HepG2 (cell line): ENCODE results near the gene AKT2. TPM values are rescaled to one million over a fixed set of nuclear protein-coding genes. Genes with fewer than 3 reads are reported as not detected.

Experiments
- ATAC-seq: fragments of 200-7000 bp; cut with Tn5 transposase; 3 replicates; pipeline ENCODE4 v1.9.1; 2020; ENCODE audit warnings: mild to moderate bottlenecking, moderate library complexity
- BruUV-seq: library from RNA; stranded (reverse); fragments of 400-500 nt; replicated peaks from 2 replicates; lab custom pipeline; 2021; lab: Mats Ljungman, UMichigan
- CTCF ChIA-PET: fragments of 300-600 bp; formaldehyde crosslinking; extraction: SDS; loops from one replicate; lab custom pipeline; 2021; ENCODE audit warnings: low total read pairs, inconsistent platforms, low intra/inter-chr PET ratio; lab: Yijun Ruan, JAX
- POLR2A ChIA-PET: fragments of 350-600 bp; sonication (Branson Sonifier 250); formaldehyde crosslinking; loops from one replicate; lab custom pipeline; 2020; ENCODE audit warnings: antibody characterized with exemption, inconsistent platforms; lab: Yijun Ruan, JAX
- DNase-seq: peaks from one replicate; pipeline ENCODE4 v3.0.0-alpha.2; 2015; ENCODE audit warnings: low spot score
- FAIRE-seq: peaks from 3 replicates; lab custom pipeline; 2011; peaks lifted over from hg19 to GRCh38; lab: Jason Lieb, UNC
- H2AFZ ChIP-seq: one replicate; pipeline ENCODE4 v1.6.1; 2011; ENCODE audit warnings: low read length, inconsistent platforms
- H3K27ac ChIP-seq: fragments of 300-600 bp; 3 replicates; pipeline ENCODE4 v1.8.0; 2011; ENCODE audit warnings: mixed run types, mild to moderate bottlenecking, mixed read lengths, low read length, inconsistent platforms; ENCODE audit not compliant: insufficient read depth; ENCODE audit errors: extremely low read length
- H3K27me3 ChIP-seq, 2 experiments: fragments of 200-600 bp in 1 of 2; 2 replicates in 1 of 2; 3 replicates in 1 of 2; pipeline versions ENCODE4 v1.6.0 to v1.8.0; 2011; ENCODE audit warnings: low read length in 2 of 2, mild to moderate bottlenecking in 2 of 2, moderate library complexity in 2 of 2, inconsistent platforms in 1 of 2; ENCODE audit not compliant: insufficient read depth in 2 of 2, control insufficient read depth in 1 of 2
- H3K36me3 ChIP-seq, 2 experiments: fragments of 200-600 bp in 1 of 2; replicated peaks in 1 of 2; 2 replicates in 1 of 2; 3 replicates in 1 of 2; pipeline versions ENCODE4 v1.5.1 to v1.8.0; 2011; ENCODE audit warnings: low read length in 2 of 2, inconsistent platforms in 1 of 2; ENCODE audit not compliant: insufficient read depth in 2 of 2, control insufficient read depth in 1 of 2
- H3K4me1 ChIP-seq: 2 replicates; pipeline ENCODE4 v1.5.1; 2012; ENCODE audit warnings: low read length, inconsistent platforms; ENCODE audit not compliant: insufficient read depth
- H3K4me2 ChIP-seq: 2 replicates; pipeline ENCODE4 v1.6.0; 2011; ENCODE audit warnings: low read depth, low read length, inconsistent platforms
- H3K4me3 ChIP-seq, 3 experiments: fragments of 200-600 bp in 1 of 3; sonication (generic), shearing (Covaris generic) in 1 of 3; replicated peaks in 1 of 3; 2 replicates each; pipeline ENCODE4 v1.5.1; 2011 to 2016; ENCODE audit warnings: low read length in 3 of 3, inconsistent platforms in 2 of 3, low read depth in 2 of 3, mild to moderate bottlenecking in 2 of 3, control low read depth in 1 of 3, mixed read lengths in 1 of 3; ENCODE audit not compliant: insufficient read depth in 1 of 3
- H3K79me2 ChIP-seq: one replicate; pipeline ENCODE4 v1.6.1; 2011; ENCODE audit warnings: low read length, inconsistent platforms; ENCODE audit not compliant: insufficient read depth
- H3K9ac ChIP-seq: 2 replicates; pipeline ENCODE4 v1.6.0; 2011; ENCODE audit warnings: mild to moderate bottlenecking, low read depth, low read length, inconsistent platforms; ENCODE audit not compliant: insufficient read depth
- H3K9me3 ChIP-seq: 2 replicates; pipeline ENCODE4 v1.5.1; 2012; ENCODE audit warnings: mild to moderate bottlenecking, low read length
- H4K20me1 ChIP-seq: 2 replicates; pipeline ENCODE4 v1.6.0; 2011; ENCODE audit warnings: inconsistent platforms, mild to moderate bottlenecking, low read length, moderate library complexity; ENCODE audit not compliant: insufficient read depth
- MXD3 ChIP-seq: IDR thresholded peaks from 2 replicates; pipeline ENCODE4 v1.6.1; 2016; ENCODE audit warnings: mild to moderate bottlenecking, missing biosample characterization, missing genetic modification reagents
- MYNN ChIP-seq: sonication (generic); formaldehyde crosslinking; IDR thresholded peaks from 2 replicates; pipeline ENCODE4 v1.4.0; 2020; ENCODE audit warnings: mild to moderate bottlenecking, low read depth, missing genetic modification reagents
- POLR2AphosphoS5 ChIP-seq: IDR thresholded peaks from 2 replicates; pipeline ENCODE4 v1.6.1; 2012; ENCODE audit warnings: low read depth, low read length
- RAD21 ChIP-seq: fragments of 450-650 bp; formaldehyde crosslinking; IDR thresholded peaks from 2 replicates; pipeline ENCODE4 v1.5.0; 2020; ENCODE audit warnings: mild to moderate bottlenecking
- RXRB ChIP-seq: IDR thresholded peaks from 2 replicates; pipeline ENCODE4 v1.6.1; 2016; ENCODE audit warnings: borderline replicate concordance, missing genetic modification reagents, missing compliant biosample characterization
- ZBTB2 ChIP-seq: sonication (generic); formaldehyde crosslinking; IDR thresholded peaks from 2 replicates; pipeline ENCODE4 v1.8.0; 2022; ENCODE audit warnings: low read depth, missing genetic modification reagents
- ZNF30 ChIP-seq: sonication (generic); formaldehyde crosslinking; IDR thresholded peaks from 2 replicates; pipeline ENCODE4 v1.5.0; 2020; ENCODE audit warnings: mild to moderate bottlenecking, missing genetic modification reagents
- ZNF513 ChIP-seq: sonication (generic); formaldehyde crosslinking; conservative IDR thresholded peaks from 2 replicates; pipeline ENCODE4 v1.5.0; 2020; ENCODE audit warnings: missing genetic modification reagents
- ZNF589 ChIP-seq: sonication (generic); formaldehyde crosslinking; conservative IDR thresholded peaks from 2 replicates; pipeline ENCODE4 v1.8.0; 2022; ENCODE audit warnings: mild to moderate bottlenecking, moderate library complexity, missing genetic modification reagents
- WGBS: methylation state at CpG from one replicate; pipeline ENCODE4 v1.1.6; 2017; ENCODE audit warnings: low lambda C conversion rate; 5-methylcytosine and 5-hydroxymethylcytosine counted together
- in situ Hi-C: cut with HindIII; loops from 2 replicates; pipeline ENCODE4 v1.10.0; 2017; ENCODE audit warnings: low pct_unique_long_range_greater_than_20kb; ENCODE audit not compliant: extremely low pct_ligation_motif_present
- intact Hi-C: fragments of 100-400 bp; cut with micrococcal nuclease; formaldehyde crosslinking; loops from one replicate; pipeline ENCODE4 v1.10.0; 2022; ENCODE audit not compliant: unreplicated experiment
- polyA plus RNA-seq, 8 experiments: library from polyadenylated mRNA; depleted of rRNA in 3 of 8; stranded (reverse) in 7 of 8; unstranded in 1 of 8; fragments of >200 nt; fragmentation: Illumina TruSeq in 4 of 8; extraction: Trizol in 4 of 8; gene quantifications; 2 replicates each; pipeline versions ENCODE4 v1.2.1 to v1.2.3, GENCODE V29; 2011 to 2016; ENCODE audit warnings: low read depth in 4 of 8, missing spikeins in 1 of 8, mixed read lengths in 1 of 8; ENCODE audit not compliant: insufficient read depth in 1 of 8
- total RNA-seq, 5 experiments: library from RNA; depleted of rRNA; stranded (reverse); fragments of >200 nt; fragmentation: Illumina TruSeq; extraction: Trizol; gene quantifications; 2 replicates each; pipeline ENCODE4 v1.2.3, GENCODE V29; 2016; ENCODE audit warnings: low read depth in 1 of 5

Gene AKT2
- total and polyA plus RNA-seq, 2 of the 13 experiments (the other 11 are each of a cell fraction or from before 2014, with no cell fraction given) = 82.1 to 173 TPM

- intact Hi-C loops (no loop called here), in situ Hi-C loops (no loop called here)
- DNase-seq (no peak), FAIRE-seq (no peak), ATAC-seq (no peak)
- Histone ChIP-seq H3K4me1 (peaks cover 10% of the 10 kb centered on the region), H3K4me3 (no peak overlapping the region), H3K27me3 (no peaks in the 10 kb centered on the region), H3K36me3 (no peaks in the 10 kb centered on the region), H3K27ac (no peak overlapping the region), H3K9ac (no peak overlapping the region), H4K20me1 (no peaks in the 10 kb centered on the region), H3K4me2 (no peak overlapping the region), H2AFZ (no peak overlapping the region), H3K79me2 (no peaks in the 10 kb centered on the region), H3K9me3 (no peaks in the 10 kb centered on the region)
- TF ChIP-seq POLR2AphosphoS5 (no peak), RAD21 (CRISPR knock-in tag) (no peak), ZNF513 (CRISPR knock-in tag) (no peak), RXRB (CRISPR knock-in tag) (no peak), ZNF589 (no peak), MXD3 (CRISPR knock-in tag) (no peak)
- CTCF ChIA-PET = no interaction called here
- no TSS peak for BruUV-seq
- POLR2A ChIA-PET = no interaction called here
- WGBS = 65% methylated on average over 3 of the region's 3 CpGs
Observed at GRCh38 chr19:40298026-40298425, 12.9 kb upstream of the AKT2 start.

GRCh38 chr19:40294560-40294959, 9.4 kb upstream of the AKT2 start:
- no peaks in the 10 kb centered on the region for H3K27me3 ChIP-seq
- BruUV-seq = no TSS peak
- no peaks in the 10 kb centered on the region for H3K36me3 ChIP-seq
- no peak for FAIRE-seq
- intact Hi-C loops = no loop called here
- TF ChIP-seq ZNF30 (CRISPR knock-in tag) (no peak), ZBTB2 (no peak), MYNN (CRISPR knock-in tag) (no peak)
- no peaks in the 10 kb centered on the region for H3K79me2 ChIP-seq
- in situ Hi-C loops = no loop called here
- DNase-seq = no peak
- no peak overlapping the region for H3K9ac ChIP-seq
- CTCF ChIA-PET = no interaction called here
- no peak for ATAC-seq
- no peaks in the 10 kb centered on the region for H4K20me1 ChIP-seq
- 23% methylated on average over 2 of the region's 6 CpGs for WGBS
- no peak overlapping the region for H2AFZ ChIP-seq
- peaks cover 20% of the 10 kb centered on the region for H3K4me1 ChIP-seq
- POLR2A ChIA-PET = no interaction called here
- H3K27ac ChIP-seq = no peak overlapping the region
- H3K4me3 ChIP-seq = no peak overlapping the region
- peak overlapping the region; percentile 48; the same call in 1 of the 2 replicates for H3K4me2 ChIP-seq
- H3K9me3 ChIP-seq = no peaks in the 10 kb centered on the region
